HEK293T (cell line): Measurements from ENCODE around the gene TEX264.

ENCODE experiments used
- ARNT ChIP-seq: fragments of 450-650 bp; IDR thresholded peaks from 2 replicates; pipeline ENCODE4 v1.6.1; 2017; ENCODE audit warnings: mild to moderate bottlenecking
- BHLHE40 ChIP-seq: fragments of 450-650 bp; IDR thresholded peaks from 2 replicates; pipeline ENCODE4 v1.6.1; 2016; ENCODE audit warnings: mild to moderate bottlenecking, moderate library complexity, borderline replicate concordance
- CTBP1 ChIP-seq: fragments of 450-650 bp; IDR thresholded peaks from 2 replicates; pipeline ENCODE4 v1.6.1; 2016; ENCODE audit warnings: borderline replicate concordance
- ELF4 ChIP-seq: fragments of 450-650 bp; IDR thresholded peaks from 2 replicates; pipeline ENCODE4 v1.6.1; 2017; ENCODE audit warnings: antibody characterized with exemption
- FOXA1 ChIP-seq: fragments of 450-650 bp; IDR thresholded peaks from 2 replicates; pipeline ENCODE4 v1.6.1; 2016; ENCODE audit warnings: mild to moderate bottlenecking
- FOXK2 ChIP-seq: fragments of 450-650 bp; IDR thresholded peaks from 2 replicates; pipeline ENCODE4 v1.6.1; 2016; ENCODE audit warnings: mild to moderate bottlenecking
- FOXM1 ChIP-seq: fragments of 450-650 bp; IDR thresholded peaks from 2 replicates; pipeline ENCODE4 v1.6.1; 2017; ENCODE audit warnings: mild to moderate bottlenecking, borderline replicate concordance
- HDGF ChIP-seq: fragments of 450-650 bp; IDR thresholded peaks from 2 replicates; pipeline ENCODE4 v1.6.1; 2017; ENCODE audit warnings: antibody characterized with exemption, borderline replicate concordance
- SP1 ChIP-seq: fragments of 450-650 bp; IDR thresholded peaks from 2 replicates; pipeline ENCODE4 v1.6.1; 2017
- SUZ12 ChIP-seq: fragments of 450-650 bp; IDR thresholded peaks from 2 replicates; pipeline ENCODE4 v1.6.1; 2016; ENCODE audit warnings: mild to moderate bottlenecking
- TARDBP ChIP-seq: fragments of 450-650 bp; IDR thresholded peaks from 2 replicates; pipeline ENCODE4 v1.6.1; 2016
- ZNF384 ChIP-seq: fragments of 450-650 bp; IDR thresholded peaks from 2 replicates; pipeline ENCODE4 v1.6.1; 2016
- TF ChIP-seq, protein P1 (sequence below): fragments of 450-650 bp; IDR thresholded peaks from 2 replicates; pipeline ENCODE4 v1.6.1; 2016

DNA sequence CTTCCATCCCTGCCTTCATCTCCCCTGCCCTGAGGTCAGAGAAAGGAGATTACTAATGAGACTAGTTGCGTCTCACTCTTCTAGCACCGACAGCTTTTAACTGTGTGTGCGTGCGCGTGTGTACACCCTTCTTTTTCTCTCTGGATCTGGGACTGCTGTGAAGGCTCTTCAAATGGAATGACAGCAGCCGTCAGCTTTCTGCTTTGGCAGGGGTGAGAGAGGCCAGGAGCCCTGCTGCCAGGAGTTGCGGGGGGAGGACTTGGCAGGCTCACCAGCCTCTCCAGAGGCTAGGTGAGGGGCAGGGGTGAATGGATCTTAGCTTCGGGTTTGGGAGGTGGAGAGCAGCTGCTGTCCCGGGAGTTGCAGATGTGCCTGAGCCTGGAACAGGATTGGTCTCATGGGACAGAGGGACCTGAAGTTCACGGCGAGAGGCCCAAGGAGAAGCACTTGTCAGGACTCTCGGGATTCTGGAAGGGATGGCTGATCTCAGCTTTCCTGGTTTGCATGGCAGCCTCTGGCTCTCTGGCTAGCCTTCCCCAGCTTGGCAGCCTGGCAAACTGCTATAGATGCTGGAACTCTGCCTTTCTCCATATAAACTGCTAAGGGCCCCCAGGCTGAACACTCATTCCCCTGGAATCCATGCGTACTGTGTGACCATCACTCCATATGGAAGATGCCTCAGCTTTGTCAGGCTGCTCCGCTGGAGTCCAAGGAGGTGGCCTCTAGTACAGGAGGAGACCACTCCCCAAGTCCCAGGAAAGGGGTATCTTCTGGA is 16.6 kb downstream of the TEX264 start:
- no peak for TF ChIP-seq HDGF
- no peak for TF ChIP-seq SP1
- TF ChIP-seq CTBP1, result no peak
- TF ChIP-seq ARNT, result no peak
- TF ChIP-seq ELF4, result no peak
- no peak for TF ChIP-seq ZNF384
- TF ChIP-seq FOXA1, result no peak
- no peak for TF ChIP-seq BHLHE40
- TF ChIP-seq FOXM1, result no peak
- no peak for TF ChIP-seq SUZ12
- no peak for TF ChIP-seq TARDBP
- TF ChIP-seq, protein P1, sequence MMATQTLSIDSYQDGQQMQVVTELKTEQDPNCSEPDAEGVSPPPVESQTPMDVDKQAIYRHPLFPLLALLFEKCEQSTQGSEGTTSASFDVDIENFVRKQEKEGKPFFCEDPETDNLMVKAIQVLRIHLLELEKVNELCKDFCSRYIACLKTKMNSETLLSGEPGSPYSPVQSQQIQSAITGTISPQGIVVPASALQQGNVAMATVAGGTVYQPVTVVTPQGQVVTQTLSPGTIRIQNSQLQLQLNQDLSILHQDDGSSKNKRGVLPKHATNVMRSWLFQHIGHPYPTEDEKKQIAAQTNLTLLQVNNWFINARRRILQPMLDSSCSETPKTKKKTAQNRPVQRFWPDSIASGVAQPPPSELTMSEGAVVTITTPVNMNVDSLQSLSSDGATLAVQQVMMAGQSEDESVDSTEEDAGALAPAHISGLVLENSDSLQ, result no peak
- TF ChIP-seq FOXK2, result no peak
